SK-N-SH treated with all-trans-retinoic acid at 6 μM for 48 hours (cell line): ENCODE results near the gene PRKCE.

ENCODE experiments used
- ATAC-seq: fragments of 200-7000 bp; cut with Tn5 transposase; 3 replicates; pipeline ENCODE4 v1.9.1; 2020; ENCODE audit warnings: mild to moderate bottlenecking, moderate library complexity
- ARNTL ChIP-seq: fragments of 450-650 bp; formaldehyde crosslinking; IDR thresholded peaks from 2 replicates; pipeline ENCODE4 v1.5.0; 2020; ENCODE audit warnings: low read depth, mild to moderate bottlenecking, moderate library complexity, borderline replicate concordance
- BACH2 ChIP-seq: fragments of 250-450 bp; sonication (Bioruptor Pico); IDR thresholded peaks from 2 replicates; pipeline ENCODE4 v1.9.0; 2021; ENCODE audit warnings: mild to moderate bottlenecking, borderline replicate concordance
- CSDC2 ChIP-seq: fragments of 250-450 bp; sonication (Bioruptor Pico); IDR thresholded peaks from 2 replicates; pipeline ENCODE4 v1.5.0; 2020; ENCODE audit warnings: mild to moderate bottlenecking, moderate library complexity
- GLIS3 ChIP-seq: fragments of 250-450 bp; sonication (Bioruptor Pico); IDR thresholded peaks from 2 replicates; pipeline ENCODE4 v1.5.0; 2020; ENCODE audit warnings: mild to moderate bottlenecking, moderate library complexity
- ISL1 ChIP-seq: fragments of 250-450 bp; sonication (Bioruptor Pico); IDR thresholded peaks from 2 replicates; pipeline ENCODE4 v2.1.2; 2022; ENCODE audit warnings: mild to moderate bottlenecking, moderate library complexity
- OSR1 ChIP-seq: fragments of 250-450 bp; sonication (Bioruptor Pico); IDR thresholded peaks from 2 replicates; pipeline ENCODE4 v1.8.0; 2022; ENCODE audit warnings: moderate library complexity, mild to moderate bottlenecking, inconsistent platforms
- PPARA ChIP-seq: fragments of 250-450 bp; sonication (Bioruptor Pico); IDR thresholded peaks from 2 replicates; pipeline ENCODE4 v1.5.0; 2020; ENCODE audit warnings: mild to moderate bottlenecking, borderline replicate concordance
- RARB ChIP-seq: fragments of 250-450 bp; sonication (Bioruptor Pico); IDR thresholded peaks from 2 replicates; pipeline ENCODE4 v1.8.0; 2021; ENCODE audit warnings: mild to moderate bottlenecking, moderate library complexity
- SNAI2 ChIP-seq: fragments of 250-450 bp; sonication (Bioruptor Pico); IDR thresholded peaks from 2 replicates; pipeline ENCODE4 v1.5.0; 2020; ENCODE audit warnings: mild to moderate bottlenecking, moderate library complexity
- TCF4 ChIP-seq: fragments of 250-450 bp; sonication (Bioruptor Pico); IDR thresholded peaks from 2 replicates; pipeline ENCODE4 v1.8.0; 2021; ENCODE audit warnings: mild to moderate bottlenecking, moderate library complexity, borderline replicate concordance
- TOX ChIP-seq: fragments of 250-450 bp; sonication (Bioruptor Pico); IDR thresholded peaks from 2 replicates; pipeline ENCODE4 v1.8.0; 2021; ENCODE audit warnings: mild to moderate bottlenecking, moderate library complexity, borderline replicate concordance
- ZC3H10 ChIP-seq: fragments of 250-450 bp; sonication (Bioruptor Pico); IDR thresholded peaks from 2 replicates; pipeline ENCODE4 v1.5.1; 2021; ENCODE audit warnings: mild to moderate bottlenecking, moderate library complexity
- ZFP3 ChIP-seq: fragments of 250-450 bp; sonication (Bioruptor Pico); IDR thresholded peaks from 2 replicates; pipeline ENCODE4 v1.5.0; 2020; ENCODE audit warnings: mild to moderate bottlenecking, moderate library complexity
- ZFP30 ChIP-seq: fragments of 450-650 bp; formaldehyde crosslinking; IDR thresholded peaks from 2 replicates; pipeline ENCODE4 v1.5.0; 2022; ENCODE audit warnings: mild to moderate bottlenecking, moderate library complexity
- ZNF565 ChIP-seq: fragments of 450-650 bp; formaldehyde crosslinking; conservative IDR thresholded peaks from 2 replicates; pipeline ENCODE4 v1.5.0; 2020; ENCODE audit warnings: low read depth, mild to moderate bottlenecking, moderate library complexity
- ZNF70 ChIP-seq: fragments of 450-650 bp; formaldehyde crosslinking; IDR thresholded peaks from 2 replicates; pipeline ENCODE4 v1.5.0; 2020; ENCODE audit warnings: mild to moderate bottlenecking, moderate library complexity
- ZNF8 ChIP-seq: fragments of 450-650 bp; formaldehyde crosslinking; IDR thresholded peaks from 2 replicates; pipeline ENCODE4 v1.5.0; 2020; ENCODE audit warnings: mild to moderate bottlenecking, moderate library complexity
- TF ChIP-seq, protein P1 (sequence below): fragments of 250-450 bp; sonication (Bioruptor Pico); IDR thresholded peaks from 2 replicates; pipeline ENCODE4 v1.8.0; 2020; ENCODE audit warnings: mild to moderate bottlenecking, moderate library complexity, borderline replicate concordance
- TF ChIP-seq, protein P2 (sequence below): fragments of 250-450 bp; sonication (Bioruptor Pico); IDR thresholded peaks from 2 replicates; pipeline ENCODE4 v1.5.1; 2020; ENCODE audit warnings: low read depth, mild to moderate bottlenecking, moderate library complexity
- TF ChIP-seq, protein P3 (sequence below): fragments of 250-450 bp; sonication (Bioruptor Pico); IDR thresholded peaks from 2 replicates; pipeline ENCODE4 v1.8.0; 2021; ENCODE audit warnings: low read depth, mild to moderate bottlenecking, moderate library complexity, borderline replicate concordance
- TF ChIP-seq, protein P4 (sequence below): fragments of 250-450 bp; sonication (Bioruptor Pico); IDR thresholded peaks from 2 replicates; pipeline ENCODE4 v1.5.0; 2020; ENCODE audit warnings: mild to moderate bottlenecking, moderate library complexity
- TF ChIP-seq, protein P5 (sequence below): fragments of 250-450 bp; sonication (Bioruptor Pico); IDR thresholded peaks from 2 replicates; pipeline ENCODE4 v1.5.1; 2021; ENCODE audit warnings: mild to moderate bottlenecking, moderate library complexity

Gene PRKCE

DNA sequence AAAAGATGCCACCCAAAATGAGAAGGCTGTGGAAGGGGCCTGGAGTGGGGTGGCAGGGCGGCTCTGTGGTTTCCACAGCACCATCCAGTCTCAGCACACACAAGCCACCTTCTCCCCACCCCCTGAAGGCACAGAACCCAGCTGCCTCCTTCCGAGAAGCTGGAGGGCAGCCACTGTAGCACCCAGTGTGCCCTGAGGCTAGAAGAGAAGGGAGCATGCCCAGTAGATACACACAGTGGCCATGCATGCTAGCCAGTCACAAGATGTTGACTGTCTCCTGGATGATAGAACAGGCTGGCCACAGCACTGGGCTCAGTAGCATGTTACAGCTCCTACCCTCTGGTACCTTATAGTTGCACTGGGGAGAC, 496.9 kb downstream of the PRKCE start:
- ATAC-seq, result no peak
- TF ChIP-seq TOX (CRISPR knock-in tag) (no peak), ZC3H10 (CRISPR knock-in tag) (no peak), ZNF70 (CRISPR knock-in tag) (no peak), ARNTL (CRISPR knock-in tag) (no peak), RARB (CRISPR knock-in tag) (no peak), TCF4 (CRISPR knock-in tag) (no peak), ISL1 (no peak), PPARA (CRISPR knock-in tag) (no peak), GLIS3 (CRISPR knock-in tag) (no peak), SNAI2 (CRISPR knock-in tag) (no peak), ZNF565 (CRISPR knock-in tag) (no peak), CSDC2 (CRISPR knock-in tag) (no peak)
- TF ChIP-seq, protein P1, sequence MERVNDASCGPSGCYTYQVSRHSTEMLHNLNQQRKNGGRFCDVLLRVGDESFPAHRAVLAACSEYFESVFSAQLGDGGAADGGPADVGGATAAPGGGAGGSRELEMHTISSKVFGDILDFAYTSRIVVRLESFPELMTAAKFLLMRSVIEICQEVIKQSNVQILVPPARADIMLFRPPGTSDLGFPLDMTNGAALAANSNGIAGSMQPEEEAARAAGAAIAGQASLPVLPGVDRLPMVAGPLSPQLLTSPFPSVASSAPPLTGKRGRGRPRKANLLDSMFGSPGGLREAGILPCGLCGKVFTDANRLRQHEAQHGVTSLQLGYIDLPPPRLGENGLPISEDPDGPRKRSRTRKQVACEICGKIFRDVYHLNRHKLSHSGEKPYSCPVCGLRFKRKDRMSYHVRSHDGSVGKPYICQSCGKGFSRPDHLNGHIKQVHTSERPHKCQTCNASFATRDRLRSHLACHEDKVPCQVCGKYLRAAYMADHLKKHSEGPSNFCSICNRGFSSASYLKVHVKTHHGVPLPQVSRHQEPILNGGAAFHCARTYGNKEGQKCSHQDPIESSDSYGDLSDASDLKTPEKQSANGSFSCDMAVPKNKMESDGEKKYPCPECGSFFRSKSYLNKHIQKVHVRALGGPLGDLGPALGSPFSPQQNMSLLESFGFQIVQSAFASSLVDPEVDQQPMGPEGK (CRISPR knock-in tag), result no peak
- TF ChIP-seq, protein P2, sequence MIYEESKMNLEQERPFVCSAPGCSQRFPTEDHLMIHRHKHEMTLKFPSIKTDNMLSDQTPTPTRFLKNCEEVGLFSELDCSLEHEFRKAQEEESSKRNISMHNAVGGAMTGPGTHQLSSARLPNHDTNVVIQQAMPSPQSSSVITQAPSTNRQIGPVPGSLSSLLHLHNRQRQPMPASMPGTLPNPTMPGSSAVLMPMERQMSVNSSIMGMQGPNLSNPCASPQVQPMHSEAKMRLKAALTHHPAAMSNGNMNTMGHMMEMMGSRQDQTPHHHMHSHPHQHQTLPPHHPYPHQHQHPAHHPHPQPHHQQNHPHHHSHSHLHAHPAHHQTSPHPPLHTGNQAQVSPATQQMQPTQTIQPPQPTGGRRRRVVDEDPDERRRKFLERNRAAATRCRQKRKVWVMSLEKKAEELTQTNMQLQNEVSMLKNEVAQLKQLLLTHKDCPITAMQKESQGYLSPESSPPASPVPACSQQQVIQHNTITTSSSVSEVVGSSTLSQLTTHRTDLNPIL (CRISPR knock-in tag), result no peak
- TF ChIP-seq, protein P3, sequence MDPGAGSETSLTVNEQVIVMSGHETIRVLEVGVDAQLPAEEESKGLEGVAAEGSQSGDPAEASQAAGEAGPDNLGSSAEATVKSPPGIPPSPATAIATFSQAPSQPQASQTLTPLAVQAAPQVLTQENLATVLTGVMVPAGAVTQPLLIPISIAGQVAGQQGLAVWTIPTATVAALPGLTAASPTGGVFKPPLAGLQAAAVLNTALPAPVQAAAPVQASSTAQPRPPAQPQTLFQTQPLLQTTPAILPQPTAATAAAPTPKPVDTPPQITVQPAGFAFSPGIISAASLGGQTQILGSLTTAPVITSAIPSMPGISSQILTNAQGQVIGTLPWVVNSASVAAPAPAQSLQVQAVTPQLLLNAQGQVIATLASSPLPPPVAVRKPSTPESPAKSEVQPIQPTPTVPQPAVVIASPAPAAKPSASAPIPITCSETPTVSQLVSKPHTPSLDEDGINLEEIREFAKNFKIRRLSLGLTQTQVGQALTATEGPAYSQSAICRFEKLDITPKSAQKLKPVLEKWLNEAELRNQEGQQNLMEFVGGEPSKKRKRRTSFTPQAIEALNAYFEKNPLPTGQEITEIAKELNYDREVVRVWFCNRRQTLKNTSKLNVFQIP (CRISPR knock-in tag), result no peak
- TF ChIP-seq, all 23 proteins: peak for 0

DNA sequence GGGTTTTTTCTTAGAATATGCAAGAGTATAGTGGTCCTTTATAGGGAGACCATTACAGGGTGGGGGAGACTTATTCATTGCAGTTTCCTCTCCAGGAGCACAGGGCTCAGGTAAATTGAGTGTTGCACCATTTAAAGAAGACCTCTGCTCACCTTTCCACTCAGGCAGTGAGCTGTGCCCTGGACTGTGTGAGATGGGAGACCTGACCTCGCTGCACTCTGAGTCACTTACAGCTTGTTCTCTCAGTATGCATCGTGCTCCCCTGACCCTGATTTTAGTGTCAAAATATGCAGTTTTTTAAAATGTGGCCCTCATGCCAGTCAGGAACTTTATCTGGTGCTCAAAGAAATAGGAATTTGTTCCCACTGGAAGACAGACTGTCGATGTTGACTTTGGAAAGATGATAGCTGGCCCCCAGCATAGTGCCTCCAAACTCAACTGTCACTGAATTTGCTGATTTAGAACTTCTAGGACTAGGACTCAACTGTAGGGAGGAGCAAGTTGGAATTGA, 499.0 kb downstream of the PRKCE start:
- no peak for ATAC-seq
- TF ChIP-seq ZFP3, result no peak
- TF ChIP-seq BACH2 (CRISPR knock-in tag), result no peak
- TF ChIP-seq, protein P4, sequence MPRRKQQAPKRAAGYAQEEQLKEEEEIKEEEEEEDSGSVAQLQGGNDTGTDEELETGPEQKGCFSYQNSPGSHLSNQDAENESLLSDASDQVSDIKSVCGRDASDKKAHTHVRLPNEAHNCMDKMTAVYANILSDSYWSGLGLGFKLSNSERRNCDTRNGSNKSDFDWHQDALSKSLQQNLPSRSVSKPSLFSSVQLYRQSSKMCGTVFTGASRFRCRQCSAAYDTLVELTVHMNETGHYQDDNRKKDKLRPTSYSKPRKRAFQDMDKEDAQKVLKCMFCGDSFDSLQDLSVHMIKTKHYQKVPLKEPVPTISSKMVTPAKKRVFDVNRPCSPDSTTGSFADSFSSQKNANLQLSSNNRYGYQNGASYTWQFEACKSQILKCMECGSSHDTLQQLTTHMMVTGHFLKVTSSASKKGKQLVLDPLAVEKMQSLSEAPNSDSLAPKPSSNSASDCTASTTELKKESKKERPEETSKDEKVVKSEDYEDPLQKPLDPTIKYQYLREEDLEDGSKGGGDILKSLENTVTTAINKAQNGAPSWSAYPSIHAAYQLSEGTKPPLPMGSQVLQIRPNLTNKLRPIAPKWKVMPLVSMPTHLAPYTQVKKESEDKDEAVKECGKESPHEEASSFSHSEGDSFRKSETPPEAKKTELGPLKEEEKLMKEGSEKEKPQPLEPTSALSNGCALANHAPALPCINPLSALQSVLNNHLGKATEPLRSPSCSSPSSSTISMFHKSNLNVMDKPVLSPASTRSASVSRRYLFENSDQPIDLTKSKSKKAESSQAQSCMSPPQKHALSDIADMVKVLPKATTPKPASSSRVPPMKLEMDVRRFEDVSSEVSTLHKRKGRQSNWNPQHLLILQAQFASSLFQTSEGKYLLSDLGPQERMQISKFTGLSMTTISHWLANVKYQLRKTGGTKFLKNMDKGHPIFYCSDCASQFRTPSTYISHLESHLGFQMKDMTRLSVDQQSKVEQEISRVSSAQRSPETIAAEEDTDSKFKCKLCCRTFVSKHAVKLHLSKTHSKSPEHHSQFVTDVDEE, result no peak
- TF ChIP-seq GLIS3 (CRISPR knock-in tag), result no peak
- no peak for TF ChIP-seq CSDC2 (CRISPR knock-in tag)
- TF ChIP-seq RARB (CRISPR knock-in tag), result no peak
- TF ChIP-seq ZNF8 (CRISPR knock-in tag), result no peak
- TF ChIP-seq OSR1, result no peak
- TF ChIP-seq, protein P2 (CRISPR knock-in tag), result no peak
- TF ChIP-seq ZFP30 (CRISPR knock-in tag), result no peak
- TF ChIP-seq, protein P5, sequence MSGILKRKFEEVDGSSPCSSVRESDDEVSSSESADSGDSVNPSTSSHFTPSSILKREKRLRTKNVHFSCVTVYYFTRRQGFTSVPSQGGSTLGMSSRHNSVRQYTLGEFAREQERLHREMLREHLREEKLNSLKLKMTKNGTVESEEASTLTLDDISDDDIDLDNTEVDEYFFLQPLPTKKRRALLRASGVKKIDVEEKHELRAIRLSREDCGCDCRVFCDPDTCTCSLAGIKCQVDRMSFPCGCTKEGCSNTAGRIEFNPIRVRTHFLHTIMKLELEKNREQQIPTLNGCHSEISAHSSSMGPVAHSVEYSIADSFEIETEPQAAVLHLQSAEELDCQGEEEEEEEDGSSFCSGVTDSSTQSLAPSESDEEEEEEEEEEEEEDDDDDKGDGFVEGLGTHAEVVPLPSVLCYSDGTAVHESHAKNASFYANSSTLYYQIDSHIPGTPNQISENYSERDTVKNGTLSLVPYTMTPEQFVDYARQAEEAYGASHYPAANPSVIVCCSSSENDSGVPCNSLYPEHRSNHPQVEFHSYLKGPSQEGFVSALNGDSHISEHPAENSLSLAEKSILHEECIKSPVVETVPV (CRISPR knock-in tag), result no peak
- TF ChIP-seq, protein P1 (CRISPR knock-in tag), result no peak
